Activated T-helper 1 cell treated with anti-CD3 and anti-CD28 coated beads, Interleukin-12 subunit alpha, Interleukin-12 subunit beta, Interleukin-2, Interleukin-4 antibody, amounts not matched to agents 30 ng/mL and 10 ng/mL and 1 ng/mL, durations not matched to agents 14 hours and 24 hours and 36 hours (primary cell): ENCODE results near the gene BCAS3. TPM values are rescaled to one million over a fixed set of nuclear protein-coding genes. Genes with fewer than 3 reads are reported as not detected.

Experiments used
- DNase-seq: peaks from one replicate; pipeline ENCODE4 v3.0.0; 2021; ENCODE audit warnings: low spot score
- H3K27ac Mint-ChIP-seq: one replicate; pipeline ENCODE4 v1.8.0; 2021; ENCODE audit warnings: mild to moderate bottlenecking, mixed read lengths
- H3K27me3 Mint-ChIP-seq: one replicate; pipeline ENCODE4 v1.8.0; 2022; ENCODE audit warnings: mild to moderate bottlenecking, moderate library complexity, mixed read lengths; ENCODE audit not compliant: insufficient read depth
- H3K36me3 Mint-ChIP-seq: one replicate; pipeline ENCODE4 v1.8.0; 2021; ENCODE audit warnings: low read depth, mixed read lengths
- H3K4me1 Mint-ChIP-seq: one replicate; pipeline ENCODE4 v1.8.0; 2021; ENCODE audit warnings: low read depth, mixed read lengths
- H3K4me3 Mint-ChIP-seq: one replicate; pipeline ENCODE4 v1.8.0; 2021; ENCODE audit warnings: mild to moderate bottlenecking, moderate library complexity, mixed read lengths
- H3K9me3 Mint-ChIP-seq: one replicate; pipeline ENCODE4 v1.8.0; 2021; ENCODE audit warnings: mixed read lengths
- intact Hi-C: fragments of 100-400 bp; cut with micrococcal nuclease; formaldehyde crosslinking; loops from one replicate; pipeline ENCODE4 v1.15.1; 2024
- total RNA-seq: library from RNA; stranded (reverse); gene quantifications from 2 replicates; pipeline ENCODE4 v1.2.3, GENCODE V29; 2022

BCAS3 gene
- total RNA-seq, 1 donor from 2014 or later, result 8.3 TPM

- intact Hi-C loops, result no loop called here
- H3K4me3 Mint-ChIP-seq, result no peak overlapping the region
- peaks cover 25% of the 10 kb centered on the region for H3K4me1 Mint-ChIP-seq
- no peaks in the 10 kb centered on the region for H3K9me3 Mint-ChIP-seq
- no peak for DNase-seq
- H3K27ac Mint-ChIP-seq, result no peak overlapping the region
- H3K36me3 Mint-ChIP-seq, result no peaks in the 10 kb centered on the region
- no peaks in the 10 kb centered on the region for H3K27me3 Mint-ChIP-seq
These were observed 386.7 kb downstream of the BCAS3 start for GRCh38 chr17:61064087-61064951.

- peaks cover 19% of the 10 kb centered on the region for H3K4me1 Mint-ChIP-seq
- H3K27me3 Mint-ChIP-seq, result peaks cover 1% of the 10 kb centered on the region
- no peaks in the 10 kb centered on the region for H3K9me3 Mint-ChIP-seq
- intact Hi-C loops, result no loop called here
- H3K36me3 Mint-ChIP-seq, result no peaks in the 10 kb centered on the region
- DNase-seq, result no peak
- no peak overlapping the region for H3K27ac Mint-ChIP-seq
- no peak overlapping the region for H3K4me3 Mint-ChIP-seq
These were observed 387.7 kb downstream of the BCAS3 start for GRCh38 chr17:61065263-61065773.

- Mint-ChIP-seq H3K4me3 (no peak overlapping the region), H3K27me3 (peaks cover 1% of the 10 kb centered on the region), H3K9me3 (no peaks in the 10 kb centered on the region), H3K4me1 (peaks cover 19% of the 10 kb centered on the region), H3K27ac (no peak overlapping the region), H3K36me3 (no peaks in the 10 kb centered on the region)
- no peak for DNase-seq
- intact Hi-C loops, result no loop called here
These were observed 388.4 kb downstream of the BCAS3 start for GRCh38 chr17:61066062-61066461.

DNA sequence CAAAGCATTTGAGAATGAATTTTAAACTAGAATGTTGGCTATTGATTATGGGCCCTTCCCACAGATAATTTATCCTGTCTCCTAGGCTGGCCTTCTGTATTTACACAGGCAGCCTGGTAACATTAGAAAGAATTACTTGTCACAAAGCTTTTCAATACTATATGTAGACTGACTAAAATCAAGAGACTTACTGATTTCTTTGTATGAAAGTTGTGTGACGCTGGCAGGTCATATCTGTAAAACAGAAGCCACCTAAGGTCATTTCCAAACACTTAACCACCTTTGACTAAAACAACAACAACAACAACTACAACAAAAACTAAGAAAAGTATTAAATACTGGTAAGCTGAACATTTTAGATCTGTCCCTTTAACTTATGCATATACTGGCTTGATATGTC is 393.0 kb downstream of the BCAS3 start:
- H3K27ac Mint-ChIP-seq, result no peak overlapping the region
- intact Hi-C loops, result no loop called here
- H3K9me3 Mint-ChIP-seq, result no peaks in the 10 kb centered on the region
- no peak for DNase-seq
- H3K27me3 Mint-ChIP-seq, result peaks cover 3% of the 10 kb centered on the region
- H3K4me1 Mint-ChIP-seq, result peaks cover 4% of the 10 kb centered on the region
- peaks cover 1% of the 10 kb centered on the region for H3K36me3 Mint-ChIP-seq
- H3K4me3 Mint-ChIP-seq, result no peak overlapping the region

GRCh38 chr17:61072648-61073047 is 395.0 kb downstream of the BCAS3 start:
- Mint-ChIP-seq H3K36me3 (peaks cover 1% of the 10 kb centered on the region), H3K27me3 (peaks cover 3% of the 10 kb centered on the region), H3K27ac (no peak overlapping the region), H3K9me3 (no peaks in the 10 kb centered on the region), H3K4me3 (no peak overlapping the region), H3K4me1 (no peaks in the 10 kb centered on the region)
- intact Hi-C loops, result no loop called here
- DNase-seq, result no peak

DNA sequence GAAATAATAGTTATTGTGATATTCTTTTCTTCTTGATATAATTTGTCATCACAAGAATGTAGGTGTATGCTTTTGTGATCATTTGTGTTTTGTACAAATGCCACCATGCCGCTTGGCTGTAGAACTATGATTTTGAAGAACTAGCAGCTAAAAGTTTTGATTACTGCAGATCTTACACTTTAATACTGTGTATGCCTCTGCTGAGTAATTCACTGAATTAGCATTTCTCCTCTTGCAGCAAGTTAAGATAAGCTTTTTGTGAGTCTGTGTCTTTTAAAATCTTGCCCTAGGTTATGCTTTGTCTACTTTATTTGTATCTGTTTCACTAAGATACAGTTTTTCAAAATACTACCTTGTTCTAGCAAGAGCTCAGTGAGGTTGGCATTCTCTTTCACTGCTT is 395.5 kb downstream of the BCAS3 start:
- DNase-seq, result no peak
- intact Hi-C loops, result no loop called here
- H3K4me3 Mint-ChIP-seq, result no peak overlapping the region
- H3K27ac Mint-ChIP-seq, result no peak overlapping the region
- H3K27me3 Mint-ChIP-seq, result peaks cover 3% of the 10 kb centered on the region
- no peaks in the 10 kb centered on the region for H3K4me1 Mint-ChIP-seq
- peaks cover 1% of the 10 kb centered on the region for H3K36me3 Mint-ChIP-seq
- no peaks in the 10 kb centered on the region for H3K9me3 Mint-ChIP-seq

GRCh38 chr17:61073799-61074513 is 396.3 kb downstream of the BCAS3 start:
- Mint-ChIP-seq H3K36me3 (peaks cover 1% of the 10 kb centered on the region), H3K27ac (no peak overlapping the region), H3K4me1 (no peaks in the 10 kb centered on the region), H3K9me3 (no peaks in the 10 kb centered on the region), H3K27me3 (peaks cover 3% of the 10 kb centered on the region), H3K4me3 (no peak overlapping the region)
- intact Hi-C loops, result no loop called here
- DNase-seq, result no peak

- Mint-ChIP-seq H3K36me3 (peaks cover 1% of the 10 kb centered on the region), H3K27ac (no peak overlapping the region), H3K27me3 (peaks cover 1% of the 10 kb centered on the region), H3K9me3 (no peaks in the 10 kb centered on the region), H3K4me3 (no peak overlapping the region), H3K4me1 (no peaks in the 10 kb centered on the region)
- intact Hi-C loops, result no loop called here
- no peak for DNase-seq
These were observed 398.3 kb downstream of the BCAS3 start for GRCh38 chr17:61075988-61076387.

DNA sequence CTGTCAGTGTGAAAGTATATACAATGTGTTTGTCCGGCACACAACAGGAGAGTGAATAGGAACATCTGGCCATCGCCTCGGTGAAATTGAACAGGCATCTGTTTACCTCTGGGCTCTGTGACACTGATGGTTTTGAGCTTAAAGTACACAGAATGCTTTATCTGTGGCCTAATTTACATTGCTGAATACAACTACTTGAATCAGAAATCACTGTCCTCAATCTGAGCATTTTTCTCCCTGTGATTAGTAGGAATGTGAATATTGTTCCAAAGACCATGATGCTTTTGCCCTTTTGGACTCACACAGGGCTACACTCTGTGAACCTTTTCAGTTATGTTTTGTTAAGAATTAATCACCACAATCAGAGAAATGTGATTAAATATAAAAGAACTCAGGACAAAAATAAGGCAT is 399.0 kb downstream of the BCAS3 start:
- Mint-ChIP-seq H3K9me3 (no peaks in the 10 kb centered on the region), H3K27me3 (peaks cover 1% of the 10 kb centered on the region), H3K36me3 (peaks cover 1% of the 10 kb centered on the region), H3K4me3 (no peak overlapping the region), H3K27ac (no peak overlapping the region), H3K4me1 (no peaks in the 10 kb centered on the region)
- intact Hi-C loops, result no loop called here
- DNase-seq, result no peak

- no peaks in the 10 kb centered on the region for H3K27me3 Mint-ChIP-seq
- intact Hi-C loops, result no loop called here
- H3K27ac Mint-ChIP-seq, result no peak overlapping the region
- no peaks in the 10 kb centered on the region for H3K9me3 Mint-ChIP-seq
- H3K36me3 Mint-ChIP-seq, result no peaks in the 10 kb centered on the region
- no peak overlapping the region for H3K4me3 Mint-ChIP-seq
- no peaks in the 10 kb centered on the region for H3K4me1 Mint-ChIP-seq
- no peak for DNase-seq
These were observed 404.3 kb downstream of the BCAS3 start for GRCh38 chr17:61081959-61082358.

DNA sequence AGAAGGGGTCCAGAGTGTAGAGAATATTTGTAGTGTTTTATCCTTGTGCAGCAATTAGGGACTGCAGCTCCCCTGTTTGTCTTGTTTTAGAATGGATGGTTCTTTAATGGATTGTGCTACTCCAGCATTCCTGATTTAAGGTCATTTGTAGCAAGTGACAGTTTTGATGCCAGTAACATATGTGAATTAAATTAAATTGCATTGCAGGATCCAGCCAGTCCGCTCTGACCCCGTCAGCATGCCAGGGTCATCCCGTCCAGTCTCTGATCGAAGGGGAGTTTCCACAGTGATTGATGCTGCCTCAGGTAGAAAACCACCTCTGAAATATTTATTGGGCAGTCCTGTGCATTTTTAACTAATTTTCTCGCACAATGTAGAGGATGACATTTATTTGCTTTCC is 406.6 kb downstream of the BCAS3 start:
- no peaks in the 10 kb centered on the region for H3K4me1 Mint-ChIP-seq
- no peak for DNase-seq
- intact Hi-C loops, result no loop called here

GRCh38 chr17:61087024-61087423 is 409.4 kb downstream of the BCAS3 start:
- Mint-ChIP-seq H3K27me3 (no peaks in the 10 kb centered on the region), H3K27ac (no peak overlapping the region), H3K4me1 (no peaks in the 10 kb centered on the region), H3K9me3 (peaks cover 10% of the 10 kb centered on the region), H3K4me3 (no peak overlapping the region), H3K36me3 (no peaks in the 10 kb centered on the region)
- intact Hi-C loops, result no loop called here
- no peak for DNase-seq

More for the DNA sequence above, 406.6 kb downstream of the BCAS3 start:
- Mint-ChIP-seq H3K9me3 (no peaks in the 10 kb centered on the region), H3K4me3 (no peak overlapping the region), H3K36me3 (no peaks in the 10 kb centered on the region), H3K27me3 (no peaks in the 10 kb centered on the region), H3K27ac (no peak overlapping the region)

DNA sequence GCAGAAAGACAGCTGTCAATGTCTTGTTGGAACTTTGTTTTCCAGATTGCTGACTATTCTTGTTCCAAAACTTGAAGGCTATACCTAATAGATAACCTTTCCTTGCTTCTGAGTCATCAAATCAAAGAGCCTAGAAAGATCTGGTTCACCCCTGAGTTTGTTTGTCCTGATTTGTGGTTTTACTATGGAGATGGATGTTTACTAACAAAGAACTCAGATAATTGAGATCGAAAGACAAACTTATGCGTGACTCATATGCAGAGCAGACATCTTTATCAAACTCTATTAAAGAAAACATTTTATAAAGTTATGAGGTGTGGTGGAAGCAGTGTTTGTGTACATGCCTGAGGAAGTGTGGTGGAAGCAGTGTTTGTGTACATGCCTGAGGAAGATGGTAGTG is 410.9 kb downstream of the BCAS3 start:
- no peak overlapping the region for H3K27ac Mint-ChIP-seq
- intact Hi-C loops, result no loop called here
- no peak overlapping the region for H3K4me3 Mint-ChIP-seq
- H3K9me3 Mint-ChIP-seq, result peaks cover 16% of the 10 kb centered on the region
- DNase-seq, result no peak
- no peaks in the 10 kb centered on the region for H3K36me3 Mint-ChIP-seq
- no peaks in the 10 kb centered on the region for H3K4me1 Mint-ChIP-seq
- no peaks in the 10 kb centered on the region for H3K27me3 Mint-ChIP-seq
